ENCODE measurements around the gene TTC23.

GRCh38 chr15:99174567-99175395 is 74.6 kb downstream of the TTC23 start:
- TF ChIP-seq CTCF (IDR thresholded peaks at IDR 0.05) (no peak), POLR2A (IDR thresholded peaks at IDR 0.05) (no peak)
